ENCODE results near the gene FOXQ1.

FOXQ1 gene

GRCh38 chr6:1346558-1347091 lies 34.7 kb downstream of the FOXQ1 start:
- no peaks in the 10 kb centered on the region for H3K4me1 ChIP-seq (ENCODE audit: control insufficient read depth, low read length)
- peaks cover 9% of the 10 kb centered on the region; the same call in 1 of the 2 replicates for H3K9me3 ChIP-seq (ENCODE audit: control insufficient read depth, insufficient read depth, low read length)
- no peaks in the 10 kb centered on the region for H3K79me2 ChIP-seq (ENCODE audit: control insufficient read depth, low read length)
- H4K20me1 ChIP-seq (ENCODE audit: control insufficient read depth, insufficient read depth, low read depth, low read length), result no peaks in the 10 kb centered on the region
- no peak overlapping the region for H3K4me2 ChIP-seq (ENCODE audit: low read length)
- no peak overlapping the region for H3K27ac ChIP-seq (ENCODE audit: low read depth, low read length)
- H3K4me3 ChIP-seq (ENCODE audit: low read length), result no peak overlapping the region
- TF ChIP-seq CTCF (IDR thresholded peaks at IDR 0.05; ENCODE audit: low read depth, low read length, poor library complexity, severe bottlenecking) (no peak), EZH2phosphoT487 (IDR thresholded peaks at IDR 0.05; ENCODE audit: borderline replicate concordance, low read length) (no peak)
- H3F3A ChIP-seq (ENCODE audit: control insufficient read depth, insufficient read depth), result no peaks in the 10 kb centered on the region
- H3K27me3 ChIP-seq (ENCODE audit: control insufficient read depth, low read length), result no peaks in the 10 kb centered on the region
- no peaks in the 10 kb centered on the region for H3K36me3 ChIP-seq (ENCODE audit: control insufficient read depth, low read length)
- H3K9me2 ChIP-seq (replicated peaks; ENCODE audit: control insufficient read depth, low read length), result no peaks in the 10 kb centered on the region

GRCh38 chr6:1347161-1347560 lies 35.3 kb downstream of the FOXQ1 start:
- Histone ChIP-seq H3K4me3 (ENCODE audit: low read length) (no peak overlapping the region), H3K27me3 (ENCODE audit: control insufficient read depth, low read length) (no peaks in the 10 kb centered on the region), H4K20me1 (ENCODE audit: control insufficient read depth, insufficient read depth, low read depth, low read length) (no peaks in the 10 kb centered on the region), H3K36me3 (ENCODE audit: control insufficient read depth, low read length) (no peaks in the 10 kb centered on the region), H3K4me1 (ENCODE audit: control insufficient read depth, low read length) (no peaks in the 10 kb centered on the region), H3K9me2 (replicated peaks; ENCODE audit: control insufficient read depth, low read length) (no peaks in the 10 kb centered on the region), H3F3A (ENCODE audit: control insufficient read depth, insufficient read depth) (no peaks in the 10 kb centered on the region), H3K27ac (ENCODE audit: low read depth, low read length) (no peak overlapping the region), H3K79me2 (ENCODE audit: control insufficient read depth, low read length) (no peaks in the 10 kb centered on the region), H3K9me3 (ENCODE audit: control insufficient read depth, insufficient read depth, low read length) (peaks cover 9% of the 10 kb centered on the region; the same call in 1 of the 2 replicates), H3K4me2 (ENCODE audit: low read length) (no peak overlapping the region)
- no peak for TF ChIP-seq CTCF (IDR thresholded peaks at IDR 0.05; ENCODE audit: low read depth, low read length, poor library complexity, severe bottlenecking)
- no peak for TF ChIP-seq EZH2phosphoT487 (IDR thresholded peaks at IDR 0.05; ENCODE audit: borderline replicate concordance, low read length)

- H3K79me2 ChIP-seq (ENCODE audit: control insufficient read depth, low read length), result no peaks in the 10 kb centered on the region
- no peaks in the 10 kb centered on the region for H3K36me3 ChIP-seq (ENCODE audit: control insufficient read depth, low read length)
- no peak for TF ChIP-seq CTCF (IDR thresholded peaks at IDR 0.05; ENCODE audit: low read depth, low read length, poor library complexity, severe bottlenecking)
- TF ChIP-seq EZH2phosphoT487 (IDR thresholded peaks at IDR 0.05; ENCODE audit: borderline replicate concordance, low read length), result no peak
- no peaks in the 10 kb centered on the region for H3K9me2 ChIP-seq (replicated peaks; ENCODE audit: control insufficient read depth, low read length)
- H3K4me2 ChIP-seq (ENCODE audit: low read length), result no peak overlapping the region
- H3K27me3 ChIP-seq (ENCODE audit: control insufficient read depth, low read length), result no peaks in the 10 kb centered on the region
- H3K27ac ChIP-seq (ENCODE audit: low read depth, low read length), result no peak overlapping the region
- no peaks in the 10 kb centered on the region for H3K4me1 ChIP-seq (ENCODE audit: control insufficient read depth, low read length)
- H3K9me3 ChIP-seq (ENCODE audit: control insufficient read depth, insufficient read depth, low read length), result peaks cover 9% of the 10 kb centered on the region; the same call in 1 of the 2 replicates
- H4K20me1 ChIP-seq (ENCODE audit: control insufficient read depth, insufficient read depth, low read depth, low read length), result no peaks in the 10 kb centered on the region
- no peaks in the 10 kb centered on the region for H3F3A ChIP-seq (ENCODE audit: control insufficient read depth, insufficient read depth)
- H3K4me3 ChIP-seq (ENCODE audit: low read length), result no peak overlapping the region
Observed at GRCh38 chr6:1348675-1349074, 36.8 kb downstream of the FOXQ1 start.
